OCI-LY7 (cell line): ENCODE measurements around the gene KCNQ1OT1. TPM values are rescaled to one million over a fixed set of nuclear protein-coding genes. Genes with fewer than 3 reads are reported as not detected.

ENCODE experiments used
- BruUV-seq: library from RNA; stranded (reverse); fragments of 400-500 nt; replicated peaks from 2 replicates; lab custom pipeline; 2021; lab: Mats Ljungman, UMichigan
- CTCF ChIA-PET: fragments of 300-600 bp; sonication (Branson Sonifier 250); formaldehyde crosslinking; loops from one replicate; lab custom pipeline; 2022; ENCODE audit warnings: antibody characterized with exemption; ENCODE audit not compliant: unreplicated experiment; lab: Charles Lee
- POLR2A ChIA-PET: fragments of 300-600 bp; sonication (Branson Sonifier 250); formaldehyde crosslinking; loops from one replicate; lab custom pipeline; 2022; ENCODE audit warnings: antibody characterized with exemption; lab: Charles Lee
- DNase-seq: peaks from one replicate; pipeline ENCODE4 v3.0.0-alpha.2; 2015; ENCODE audit warnings: low spot score
- H2AFZ ChIP-seq: fragments of 200-600 bp; sonication (generic), shearing (Covaris generic); 2 replicates; pipeline ENCODE4 v1.6.1; 2014; ENCODE audit warnings: mild to moderate bottlenecking, antibody characterized with exemption, low read length, moderate library complexity
- H3K27ac ChIP-seq: fragments of 200-600 bp; sonication (generic); 2 replicates; pipeline ENCODE4 v1.5.1; 2014; ENCODE audit warnings: mixed run types, low read depth, mild to moderate bottlenecking, moderate library complexity, low read length, inconsistent platforms; ENCODE audit not compliant: poor library complexity, severe bottlenecking
- H3K36me3 ChIP-seq: fragments of 200-600 bp; sonication (generic); 2 replicates; pipeline ENCODE4 v1.6.1; 2014; ENCODE audit warnings: mild to moderate bottlenecking, antibody characterized with exemption, low read length, moderate library complexity, mixed read lengths; ENCODE audit not compliant: insufficient read depth
- H3K4me1 ChIP-seq: fragments of 200-600 bp; sonication (generic); 2 replicates; pipeline ENCODE4 v1.5.1; 2014; ENCODE audit warnings: mild to moderate bottlenecking, low read length; ENCODE audit not compliant: insufficient read depth, poor library complexity, severe bottlenecking
- H3K4me2 ChIP-seq: fragments of 200-600 bp; sonication (generic); 2 replicates; pipeline ENCODE4 v1.6.1; 2014; ENCODE audit warnings: mild to moderate bottlenecking, low read length
- H3K4me3 ChIP-seq: fragments of 200-600 bp; sonication (generic); 2 replicates; pipeline ENCODE4 v1.5.1; 2014; ENCODE audit warnings: mild to moderate bottlenecking, low read depth, low read length; ENCODE audit not compliant: poor library complexity, severe bottlenecking
- H3K79me2 ChIP-seq: fragments of 200-600 bp; sonication (generic); 2 replicates; pipeline ENCODE4 v1.6.1; 2016; ENCODE audit warnings: low read depth, mild to moderate bottlenecking, low read length, moderate library complexity, mixed read lengths; ENCODE audit not compliant: insufficient read depth
- H3K9me2 ChIP-seq: fragments of 200-600 bp; sonication (generic); 2 replicates; pipeline ENCODE4 v1.6.1; 2016; ENCODE audit warnings: mild to moderate bottlenecking, low read length, mixed read lengths; ENCODE audit not compliant: insufficient read depth
- H3K9me3 ChIP-seq: fragments of 200-600 bp; sonication (generic); 2 replicates; pipeline ENCODE4 v1.6.1; 2014; ENCODE audit warnings: mild to moderate bottlenecking, mixed run types, low read length, mixed read lengths
- H4K20me1 ChIP-seq: fragments of 200-600 bp; sonication (generic); 2 replicates; pipeline ENCODE4 v1.6.1; 2014; ENCODE audit warnings: mild to moderate bottlenecking, antibody characterized with exemption, low read length, moderate library complexity, mixed read lengths; ENCODE audit not compliant: insufficient read depth
- CTCF ChIP-seq: fragments of 200-600 bp; sonication (generic); conservative IDR thresholded peaks from 2 replicates; pipeline ENCODE4 v1.5.1; 2014; ENCODE audit warnings: mild to moderate bottlenecking, antibody characterized with exemption, low read length, moderate library complexity, mixed read lengths
- EZH2phosphoT487 ChIP-seq: fragments of 200-600 bp; sonication (generic); IDR thresholded peaks from 2 replicates; pipeline ENCODE4 v1.6.1; 2018; ENCODE audit warnings: low read depth, borderline replicate concordance, mild to moderate bottlenecking, mixed run types, antibody characterized with exemption, low read length, moderate library complexity, mixed read lengths
- intact Hi-C: fragments of 100-400 bp; cut with micrococcal nuclease; formaldehyde crosslinking; loops from one replicate; pipeline ENCODE4 v1.10.0; 2022; ENCODE audit not compliant: unreplicated experiment
- total RNA-seq, 2 experiments: library from RNA; depleted of rRNA in 1 of 2; stranded (reverse); fragments of >200 nt in 1 of 2; shearing (Covaris generic) in 1 of 2; gene quantifications; 2 replicates each; pipeline ENCODE4 v1.2.3, GENCODE V29; 2014 to 2022

KCNQ1OT1 gene
- total RNA-seq, 2 experiments from 2014 or later = 2.9 to 3.4 TPM

- H3K4me1 ChIP-seq = no peaks in the 10 kb centered on the region
- no peak overlapping the region for H3K27ac ChIP-seq
- H3K4me2 ChIP-seq = no peak overlapping the region
- CTCF ChIA-PET = no interaction called here
- H2AFZ ChIP-seq = no peak overlapping the region
- no peaks in the 10 kb centered on the region for H3K9me3 ChIP-seq
- no peaks in the 10 kb centered on the region for H3K36me3 ChIP-seq
- H4K20me1 ChIP-seq = no peaks in the 10 kb centered on the region
- POLR2A ChIA-PET = no interaction called here
- H3K9me2 ChIP-seq = no peaks in the 10 kb centered on the region
- BruUV-seq = no TSS peak
- no peak overlapping the region for H3K4me3 ChIP-seq
- no peaks in the 10 kb centered on the region for H3K79me2 ChIP-seq
- DNase-seq = no peak
- TF ChIP-seq EZH2phosphoT487 (no peak), CTCF (no peak)
- intact Hi-C loops = no loop called here
These were observed 111.6 kb downstream of the KCNQ1OT1 start for GRCh38 chr11:2587976-2588748.

GRCh38 chr11:2587132-2587930, 112.5 kb downstream of the KCNQ1OT1 start:
- intact Hi-C loops = no loop called here
- DNase-seq = no peak
- Histone ChIP-seq H3K9me2 (no peaks in the 10 kb centered on the region), H3K4me1 (no peaks in the 10 kb centered on the region), H3K36me3 (no peaks in the 10 kb centered on the region), H4K20me1 (no peaks in the 10 kb centered on the region), H3K4me2 (no peak overlapping the region), H3K27ac (no peak overlapping the region), H2AFZ (no peak overlapping the region), H3K9me3 (no peaks in the 10 kb centered on the region), H3K4me3 (no peak overlapping the region), H3K79me2 (no peaks in the 10 kb centered on the region)
- BruUV-seq = no TSS peak
- CTCF ChIA-PET = no interaction called here
- POLR2A ChIA-PET = no interaction called here
- TF ChIP-seq CTCF = no peak
- no peak for TF ChIP-seq EZH2phosphoT487

DNA sequence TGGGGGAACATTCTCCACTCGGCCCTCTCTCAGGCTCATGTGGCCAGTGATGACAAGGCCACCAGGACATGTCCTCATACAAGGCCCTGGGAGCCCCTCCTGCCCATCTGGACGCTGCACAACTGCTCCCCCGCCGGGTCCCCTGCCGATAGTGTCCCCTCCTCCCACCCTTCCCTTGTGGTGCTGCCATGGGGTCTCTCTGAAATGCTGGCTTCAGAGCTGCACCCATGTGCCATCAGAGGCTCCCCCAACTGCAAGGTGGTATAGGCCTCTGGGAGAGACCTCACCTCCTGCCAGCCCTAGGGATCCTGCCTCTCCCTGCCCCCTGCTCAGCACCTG, 113.0 kb downstream of the KCNQ1OT1 start:
- TF ChIP-seq CTCF = no peak
- no peak for TF ChIP-seq EZH2phosphoT487
- H3K36me3 ChIP-seq = no peaks in the 10 kb centered on the region
- no peaks in the 10 kb centered on the region for H3K9me2 ChIP-seq
- no peaks in the 10 kb centered on the region for H3K9me3 ChIP-seq
- no peak for DNase-seq
- no peaks in the 10 kb centered on the region for H3K79me2 ChIP-seq
- H3K27ac ChIP-seq = no peak overlapping the region
- no TSS peak for BruUV-seq
- no peaks in the 10 kb centered on the region for H4K20me1 ChIP-seq
- H3K4me3 ChIP-seq = no peak overlapping the region
- POLR2A ChIA-PET = no interaction called here
- H3K4me1 ChIP-seq = no peaks in the 10 kb centered on the region
- H2AFZ ChIP-seq = no peak overlapping the region
- H3K4me2 ChIP-seq = no peak overlapping the region
- CTCF ChIA-PET = no interaction called here
- intact Hi-C loops = no loop called here
